Choroid plexus epithelial cell (primary cell): Measurements from ENCODE around the gene EIPR1.

ENCODE experiments used
- DNase-seq: peaks from one replicate; pipeline ENCODE4 v3.0.0-alpha.2; 2010; ENCODE audit warnings: low read depth
- H3K4me3 ChIP-seq: 2 replicates; pipeline ENCODE4 v1.5.1; 2011; ENCODE audit warnings: low read depth, mild to moderate bottlenecking, control low read depth, low read length, moderate library complexity
- TF ChIP-seq, protein P1 (sequence below): conservative IDR thresholded peaks from 2 replicates; pipeline ENCODE4 v1.5.1; 2011; ENCODE audit warnings: low read depth, mild to moderate bottlenecking, control low read depth, inconsistent platforms, low read length, moderate library complexity

EIPR1 gene

DNA sequence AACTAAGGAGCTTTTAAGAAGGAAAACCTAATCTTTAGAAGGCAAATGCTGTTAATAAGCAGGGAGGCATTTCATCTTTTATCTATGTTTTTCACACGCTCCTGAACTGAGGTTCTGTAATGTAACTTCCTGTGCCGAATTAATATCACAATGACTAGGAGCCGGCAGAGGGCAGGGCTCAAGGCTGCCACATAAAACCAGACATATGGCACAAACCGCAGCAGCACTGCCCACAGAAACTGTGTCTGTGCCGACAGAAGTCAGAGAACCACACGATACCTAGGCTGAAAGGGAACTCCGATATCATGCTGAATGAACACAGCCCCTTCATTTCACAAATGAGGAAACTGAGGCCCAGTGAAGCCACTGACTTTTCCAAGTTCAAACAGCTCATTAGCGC lies 112.1 kb downstream of the EIPR1 start:
- no peak overlapping the region for H3K4me3 ChIP-seq
- no peak for DNase-seq
- TF ChIP-seq, protein P1, sequence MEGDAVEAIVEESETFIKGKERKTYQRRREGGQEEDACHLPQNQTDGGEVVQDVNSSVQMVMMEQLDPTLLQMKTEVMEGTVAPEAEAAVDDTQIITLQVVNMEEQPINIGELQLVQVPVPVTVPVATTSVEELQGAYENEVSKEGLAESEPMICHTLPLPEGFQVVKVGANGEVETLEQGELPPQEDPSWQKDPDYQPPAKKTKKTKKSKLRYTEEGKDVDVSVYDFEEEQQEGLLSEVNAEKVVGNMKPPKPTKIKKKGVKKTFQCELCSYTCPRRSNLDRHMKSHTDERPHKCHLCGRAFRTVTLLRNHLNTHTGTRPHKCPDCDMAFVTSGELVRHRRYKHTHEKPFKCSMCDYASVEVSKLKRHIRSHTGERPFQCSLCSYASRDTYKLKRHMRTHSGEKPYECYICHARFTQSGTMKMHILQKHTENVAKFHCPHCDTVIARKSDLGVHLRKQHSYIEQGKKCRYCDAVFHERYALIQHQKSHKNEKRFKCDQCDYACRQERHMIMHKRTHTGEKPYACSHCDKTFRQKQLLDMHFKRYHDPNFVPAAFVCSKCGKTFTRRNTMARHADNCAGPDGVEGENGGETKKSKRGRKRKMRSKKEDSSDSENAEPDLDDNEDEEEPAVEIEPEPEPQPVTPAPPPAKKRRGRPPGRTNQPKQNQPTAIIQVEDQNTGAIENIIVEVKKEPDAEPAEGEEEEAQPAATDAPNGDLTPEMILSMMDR, result no peak

DNA sequence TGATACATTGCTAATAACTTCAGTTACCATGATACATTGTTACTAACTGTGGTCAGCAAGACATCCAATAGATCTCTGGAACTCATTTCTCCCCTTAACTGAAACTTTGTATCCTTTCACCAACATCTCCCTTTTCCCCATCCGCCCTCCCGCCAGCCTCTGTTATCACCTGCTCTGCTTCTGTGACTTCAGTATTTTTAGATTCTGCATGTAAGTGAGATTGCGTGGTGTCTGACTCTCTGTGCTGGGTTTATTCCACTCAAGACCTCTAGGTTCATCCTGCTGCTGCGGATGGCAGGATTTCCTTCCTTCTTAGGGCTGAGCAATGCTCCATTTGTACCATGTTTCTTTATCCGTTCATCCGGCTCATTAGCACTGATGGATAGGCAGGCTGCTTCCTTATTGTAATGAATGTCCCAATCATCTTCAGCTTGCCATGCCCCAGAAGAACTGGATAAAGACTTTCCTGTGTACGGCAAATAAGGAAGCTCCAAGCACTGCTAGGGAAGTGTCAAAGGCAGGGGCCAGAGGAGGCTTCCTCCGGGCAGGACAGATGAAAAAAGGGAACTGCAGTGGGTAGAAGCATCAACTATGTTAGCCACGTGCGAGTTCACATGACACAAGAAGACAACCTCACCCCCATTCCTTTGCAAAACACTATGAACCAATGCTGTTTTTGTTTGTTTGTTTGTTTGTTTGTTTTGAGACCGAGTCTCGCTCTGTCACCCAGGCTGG lies 113.4 kb downstream of the EIPR1 start:
- no peak for DNase-seq
- TF ChIP-seq, protein P1, result no peak
- H3K4me3 ChIP-seq, result no peak overlapping the region

DNA sequence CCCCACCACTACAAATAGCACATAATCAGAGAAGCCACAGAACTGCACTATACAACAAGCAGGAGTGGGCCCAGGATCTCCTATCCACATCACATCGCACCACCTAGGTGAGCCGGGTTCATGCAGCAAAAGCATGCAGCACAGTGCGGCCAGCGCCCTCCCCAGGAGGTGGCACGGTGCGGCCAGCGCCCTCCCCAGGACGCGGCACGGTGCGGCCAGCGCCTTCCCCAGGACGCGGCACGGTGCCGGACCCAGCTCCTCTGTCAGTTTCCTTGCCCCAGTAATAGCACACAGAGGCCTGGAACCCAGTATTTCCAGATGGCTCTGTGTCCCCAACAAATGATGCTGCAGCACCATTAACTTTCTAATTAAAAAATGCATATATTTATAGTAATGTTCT lies 114.1 kb downstream of the EIPR1 start:
- DNase-seq, result no peak
- no peak overlapping the region for H3K4me3 ChIP-seq
- TF ChIP-seq, protein P1, result no peak

DNA sequence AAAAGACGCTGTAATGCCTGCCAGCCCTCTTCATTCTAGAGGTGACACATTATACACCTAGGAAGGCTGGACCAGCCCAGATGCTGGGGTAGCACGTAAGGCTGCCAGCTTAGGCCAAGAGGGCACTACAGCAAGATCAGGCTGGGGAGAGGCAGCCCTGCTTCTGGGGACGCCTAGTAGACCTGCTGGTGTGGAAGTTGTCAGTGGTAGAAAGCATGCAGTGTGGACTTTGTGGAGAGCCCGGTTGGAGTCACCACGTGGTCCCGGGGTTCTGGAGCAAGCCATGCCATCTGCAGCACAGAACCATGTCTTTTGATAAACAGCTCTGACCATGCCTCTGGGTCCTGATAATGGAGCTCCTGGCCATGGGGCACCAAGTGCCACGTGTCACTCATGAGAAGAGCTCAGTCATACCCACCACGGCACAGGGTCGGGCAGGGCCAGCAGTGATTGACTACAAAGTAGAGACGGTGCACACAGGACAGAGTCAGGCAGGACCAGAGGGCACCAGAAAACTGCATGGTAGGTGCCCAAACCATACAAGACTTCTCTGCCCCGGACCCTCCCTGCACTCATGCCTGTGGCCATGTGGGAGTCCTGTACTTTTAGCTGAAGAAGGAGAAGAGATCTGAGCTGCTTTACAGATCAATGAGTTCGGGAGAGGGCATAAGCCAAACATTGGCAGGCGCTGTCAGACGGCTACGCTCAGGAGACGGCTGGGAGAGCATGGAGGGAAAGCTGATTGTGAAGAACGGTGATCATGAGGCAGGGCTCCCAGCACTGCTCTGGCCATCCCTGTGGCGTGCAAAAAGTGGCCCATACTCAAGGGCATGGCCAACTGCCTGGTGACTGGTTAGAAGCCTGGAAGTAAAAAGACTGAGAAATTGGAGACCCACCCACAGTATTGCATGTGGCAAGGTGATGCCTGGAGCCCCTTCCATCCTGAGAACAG lies 114.9 kb downstream of the EIPR1 start:
- TF ChIP-seq, protein P1, result no peak
- no peak overlapping the region for H3K4me3 ChIP-seq
- no peak for DNase-seq

DNA sequence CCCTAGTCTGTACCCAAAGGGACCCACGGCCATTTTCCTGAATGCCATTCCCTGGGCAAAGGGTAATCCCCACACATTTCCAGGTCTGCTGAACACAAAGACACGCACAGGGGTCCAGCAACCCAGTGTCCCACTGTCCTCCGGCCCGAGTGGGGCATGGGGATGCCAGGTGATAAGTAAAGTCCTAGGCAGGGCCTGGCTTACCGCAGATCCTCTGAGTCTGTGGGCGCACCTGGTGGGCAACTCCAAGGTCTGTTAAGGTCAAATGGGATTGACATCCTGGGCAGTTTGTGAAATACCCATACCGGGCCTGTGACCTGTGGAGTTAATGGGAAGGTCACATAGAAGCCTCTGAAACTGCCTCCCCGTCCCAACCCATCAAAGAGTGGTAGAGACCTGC lies 116.1 kb downstream of the EIPR1 start:
- TF ChIP-seq, protein P1, result no peak
- no peak overlapping the region for H3K4me3 ChIP-seq
- DNase-seq, result no peak

DNA sequence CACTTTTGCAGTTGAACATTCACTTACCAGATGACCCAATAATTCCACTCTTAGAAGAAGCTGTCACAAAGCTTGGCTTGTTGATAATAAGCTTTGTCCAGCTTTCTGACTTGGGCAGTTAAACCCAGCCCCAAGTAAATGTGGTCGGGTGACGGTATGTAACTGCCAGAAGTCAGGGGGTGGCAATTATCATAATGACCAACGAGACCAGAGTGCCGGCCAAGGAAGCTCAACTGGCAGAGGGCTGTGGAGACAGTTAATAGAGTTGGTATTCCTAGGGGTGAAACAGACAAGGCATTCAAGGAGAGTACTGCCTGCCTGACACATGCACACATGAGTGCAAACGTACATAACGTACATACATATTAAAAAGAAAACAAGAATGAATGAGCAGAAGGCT lies 116.7 kb downstream of the EIPR1 start:
- no peak overlapping the region for H3K4me3 ChIP-seq
- no peak for DNase-seq
- TF ChIP-seq, protein P1, result no peak

DNA sequence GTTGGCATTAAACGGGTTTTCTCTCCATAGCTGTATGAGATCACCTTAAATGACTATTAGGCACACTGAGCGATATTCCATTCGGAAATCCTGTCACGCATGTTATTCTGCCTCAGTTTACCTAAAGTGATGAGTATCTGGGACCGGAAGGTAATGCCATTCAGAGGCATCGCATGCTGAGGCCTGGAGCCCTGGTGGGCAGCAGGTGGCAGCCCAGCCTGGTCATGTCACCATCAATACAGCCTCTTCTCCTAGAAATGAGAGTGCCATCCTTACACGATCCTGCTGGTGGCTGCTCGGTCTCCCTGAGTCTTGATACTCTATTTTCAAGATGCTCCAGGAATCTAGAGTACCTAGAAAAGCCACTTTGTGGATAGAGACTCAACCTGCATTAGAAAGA lies 119.8 kb downstream of the EIPR1 start:
- H3K4me3 ChIP-seq, result no peak overlapping the region
- TF ChIP-seq, protein P1, result no peak
- no peak for DNase-seq
